H1 (cell line): ENCODE measurements around the gene TTC23. TPM values are rescaled to one million over a fixed set of nuclear protein-coding genes. Genes with fewer than 3 reads are reported as not detected.

ENCODE experiments used
- SRF ChIP-seq: IDR thresholded peaks from 2 replicates; pipeline ENCODE4 v1.6.1; 2011; ENCODE audit warnings: mild to moderate bottlenecking, low read depth, low read length, moderate library complexity
- polyA plus RNA-seq, 7 experiments: library from polyadenylated mRNA; depleted of rRNA in 3 of 7; stranded (reverse) in 5 of 7; unstranded in 2 of 7; fragments of >200 nt in 5 of 7; fragments of 200-250 nt in 2 of 7; gene quantifications; 1 replicate in 5 of 7; 2 replicates in 1 of 7; 4 replicates in 1 of 7; pipeline versions ENCODE4 v1.2.1 to v1.2.3, GENCODE V29; 2011 to 2013; ENCODE audit warnings: missing spikeins in 2 of 7, mixed read lengths in 2 of 7
- total RNA-seq: library from RNA; stranded (reverse); fragmentation: NEBNext Ultra II Directional; extraction: Animal tissue kit (Norgen Biotek cat#: 25700); gene quantifications from 2 replicates; pipeline ENCODE4 v1.2.1, GENCODE V29; 2021

The TTC23 gene
- total and polyA plus RNA-seq, 2 of the 8 experiments (the other 6 are each of a cell fraction or from before 2014, with no cell fraction given): 4.8 to 23.0 TPM

DNA sequence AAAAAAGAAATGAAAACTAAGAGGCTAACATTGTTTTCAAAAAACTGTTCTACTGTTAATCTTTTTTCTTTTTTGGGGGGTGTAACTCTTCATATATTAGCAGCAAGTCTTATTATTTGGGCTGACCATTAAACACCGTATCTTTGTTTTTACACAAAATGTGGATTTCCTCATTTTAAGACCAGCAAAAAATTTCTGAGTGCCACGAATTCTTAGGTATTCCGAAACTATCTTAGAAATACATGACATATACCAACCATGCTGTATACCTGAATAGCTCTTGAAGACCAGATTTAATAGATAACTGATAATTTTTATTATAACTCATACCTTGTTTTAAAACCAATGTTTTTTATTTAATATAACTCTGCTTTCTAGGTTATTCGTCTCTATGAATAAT lies 620 bp upstream of the TTC23 start (continued):
- no peak for TF ChIP-seq SRF
- TF ChIP-seq, all 59 proteins: peak for 0
